Cardiac fibroblast (primary cell): Measurements from ENCODE around the gene IL1RAP.

Experiments
- DNase-seq, 2 donors: peaks; one replicate each; pipeline versions ENCODE4 v3.0.0 to v3.0.0-alpha.2; 2010; ENCODE audit warnings: low read depth in 2 of 2
- H3K4me3 ChIP-seq, 2 donors: replicated peaks in 1 of 2; 1 replicate in 1 of 2; 2 replicates in 1 of 2; pipeline ENCODE4 v1.5.1; 2011; ENCODE audit warnings: low read depth in 2 of 2, low read length in 2 of 2, mild to moderate bottlenecking in 2 of 2, moderate library complexity in 1 of 2
- CTCF ChIP-seq: IDR thresholded peaks from one replicate; pipeline ENCODE4 v1.5.1; 2011; ENCODE audit warnings: low read depth, mild to moderate bottlenecking, low read length, inconsistent platforms

Gene IL1RAP

GRCh38 chr3:190626951-190627620 lies 113.2 kb downstream of the IL1RAP start:
- no peak for TF ChIP-seq CTCF

GRCh38 chr3:190629088-190629487 lies 115.2 kb downstream of the IL1RAP start:
- TF ChIP-seq CTCF = no peak
- DNase-seq = no peak
- H3K4me3 ChIP-seq = no peak overlapping the region

More at GRCh38 chr3:190626951-190627620, 113.2 kb downstream of the IL1RAP start:
- DNase-seq = no peak
- H3K4me3 ChIP-seq = no peak overlapping the region

DNA sequence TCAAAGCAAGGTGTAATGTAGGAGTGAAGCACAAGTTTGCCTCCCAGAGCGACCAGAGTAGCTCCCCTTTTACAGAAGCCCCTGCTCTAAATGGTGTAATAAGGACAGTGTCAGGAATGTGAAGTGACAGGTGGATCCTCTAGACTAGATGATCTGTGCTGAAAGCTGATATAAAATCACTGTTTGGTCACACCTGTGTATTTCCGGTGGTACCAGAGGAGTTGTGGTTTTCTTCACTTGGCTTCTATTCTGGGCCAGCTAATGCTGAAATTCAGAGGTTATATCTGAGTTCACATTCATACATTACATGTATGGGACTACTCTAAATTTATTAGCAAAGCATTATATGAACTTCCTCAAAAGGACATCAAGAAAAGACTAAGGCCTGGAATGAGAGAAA lies 117.4 kb downstream of the IL1RAP start:
- TF ChIP-seq CTCF = no peak
- H3K4me3 ChIP-seq = no peak overlapping the region
- DNase-seq = no peak

DNA sequence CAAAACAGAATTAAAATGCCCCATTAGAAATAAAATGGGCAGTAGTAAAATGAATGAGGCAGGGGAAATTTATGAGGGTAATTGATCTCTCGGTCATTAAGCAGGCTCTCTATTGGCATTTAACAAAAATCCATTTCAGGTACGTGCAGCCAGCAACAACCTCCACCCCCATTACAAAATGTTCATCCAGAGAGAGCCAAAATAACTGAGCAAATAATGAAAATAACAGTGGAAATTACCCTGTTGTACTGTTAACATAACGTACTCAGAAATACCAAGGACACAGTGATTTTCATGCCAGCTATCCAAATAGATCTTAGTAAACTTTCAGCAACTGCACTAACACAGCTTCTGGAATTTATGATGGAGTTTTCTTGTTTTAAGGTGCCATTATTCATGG lies 127.7 kb downstream of the IL1RAP start:
- no peak overlapping the region for H3K4me3 ChIP-seq
- DNase-seq = no peak
- no peak for TF ChIP-seq CTCF

DNA sequence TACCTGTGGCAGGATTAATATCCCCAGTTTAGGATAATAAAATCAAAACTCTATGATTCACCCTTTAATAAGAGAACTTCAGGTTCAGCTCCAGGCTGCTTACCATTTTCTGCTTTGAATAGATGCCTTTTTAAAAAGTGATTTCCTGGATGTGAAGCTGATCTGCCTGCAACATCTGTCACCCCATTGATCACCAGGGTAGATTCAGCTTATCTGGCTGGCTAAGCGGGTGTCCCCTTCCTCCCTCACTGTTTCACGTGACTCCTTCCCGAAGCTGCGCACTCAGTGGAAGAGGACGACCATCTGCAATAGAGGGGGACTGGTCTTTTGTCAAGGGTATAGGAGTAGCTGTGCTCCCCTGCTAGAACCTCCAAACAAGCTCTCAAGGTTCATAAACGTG lies 128.1 kb downstream of the IL1RAP start:
- no peak for DNase-seq
- no peak for TF ChIP-seq CTCF
- no peak overlapping the region for H3K4me3 ChIP-seq

GRCh38 chr3:190644035-190644434 lies 130.2 kb downstream of the IL1RAP start:
- no peak for DNase-seq
- no peak for TF ChIP-seq CTCF
- no peak overlapping the region for H3K4me3 ChIP-seq

DNA sequence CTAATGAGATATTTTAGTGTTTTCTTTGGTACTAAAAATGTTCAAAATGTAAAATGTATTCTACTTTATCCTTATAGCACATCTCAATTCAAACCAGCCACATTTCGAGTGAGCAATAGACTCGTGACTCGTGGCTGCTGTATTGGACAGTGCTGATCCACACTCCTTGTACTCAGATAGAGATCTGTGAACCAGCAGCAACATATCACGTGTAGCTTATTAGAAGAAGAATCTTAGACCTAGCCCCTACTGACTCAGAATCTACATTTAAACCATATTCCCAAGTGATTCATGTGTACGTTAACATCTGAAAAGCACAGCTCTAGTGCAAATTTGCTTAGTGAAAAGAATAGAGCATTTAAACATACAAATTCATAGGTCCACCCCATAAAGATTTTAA lies 130.9 kb downstream of the IL1RAP start:
- DNase-seq = peak; percentile 14 to 64
- TF ChIP-seq CTCF = no peak
- no peak overlapping the region for H3K4me3 ChIP-seq
